Measurements from ENCODE around the gene ADD2. TPM values are rescaled to one million over a fixed set of nuclear protein-coding genes. Genes with fewer than 3 reads are reported as not detected.

Gene ADD2
- total and polyA plus RNA-seq, 12 donors: 0.20 to 5.6 (median 1.9) TPM; not detected in 1

GRCh38 chr2:70690846-70691245 lies 77.2 kb downstream of the ADD2 start:
- intact Hi-C loops (cut with DNase I): no loop called here
- Histone ChIP-seq H3K9me3 (replicated peaks in 1 of 3) (no peaks in the 10 kb centered on the region), H3K4me1 (replicated peaks in 1 of 2) (peaks cover 0 to 4% of the 10 kb centered on the region in 2 donors), H3K27ac (no peak overlapping the region), H3K4me3 (no peak overlapping the region), H3K27me3 (no peaks in the 10 kb centered on the region), H3K36me3 (replicated peaks in 1 of 2) (no peaks in the 10 kb centered on the region)
- 81 to 100% (median 91%) methylated on average over 3 of the region's 3 CpGs for WGBS, 4 donors
- peak in 1 of 7 donors; percentile 14 for DNase-seq
- no peak for TF ChIP-seq CTCF (IDR thresholded peaks at IDR 0.05)
- no peak for TF ChIP-seq POLR2A (IDR thresholded peaks at IDR 0.05)

GRCh38 chr2:70688427-70688826 lies 79.6 kb downstream of the ADD2 start:
- peak in 1 of 7 donors; percentile 18 for DNase-seq
- no peak for TF ChIP-seq POLR2A (IDR thresholded peaks at IDR 0.05)
- TF ChIP-seq CTCF (IDR thresholded peaks at IDR 0.05): no peak
- peaks cover 0 to 5% of the 10 kb centered on the region in 2 donors for H3K4me1 ChIP-seq (replicated peaks in 1 of 2)
- no peak overlapping the region for H3K27ac ChIP-seq
- WGBS, 4 donors: 80 to 92% (median 86%) methylated on average over 5 of the region's 5 CpGs
- H3K27me3 ChIP-seq: no peaks in the 10 kb centered on the region
- no peak overlapping the region for H3K4me3 ChIP-seq
- H3K9me3 ChIP-seq (replicated peaks in 1 of 3): no peaks in the 10 kb centered on the region
- intact Hi-C loops (cut with DNase I): no loop called here
- no peaks in the 10 kb centered on the region for H3K36me3 ChIP-seq (replicated peaks in 1 of 2)

- DNase-seq: peak in 1 of 7 donors; percentile 10
- intact Hi-C loops (cut with DNase I): no loop called here
- Histone ChIP-seq H3K4me1 (replicated peaks in 1 of 2) (peaks cover 0 to 5% of the 10 kb centered on the region in 2 donors), H3K27me3 (no peaks in the 10 kb centered on the region), H3K36me3 (replicated peaks in 1 of 2) (no peaks in the 10 kb centered on the region), H3K27ac (no peak overlapping the region), H3K4me3 (no peak overlapping the region), H3K9me3 (replicated peaks in 1 of 3) (no peaks in the 10 kb centered on the region)
- TF ChIP-seq CTCF (IDR thresholded peaks at IDR 0.05): no peak
- no peak for TF ChIP-seq POLR2A (IDR thresholded peaks at IDR 0.05)
- 91 to 100% (median 96%) methylated on average over 4 of the region's 4 CpGs for WGBS, 4 donors
These were observed 80.6 kb downstream of the ADD2 start for GRCh38 chr2:70687461-70687795.

GRCh38 chr2:70686577-70687460 lies 81.2 kb downstream of the ADD2 start:
- H3K27me3 ChIP-seq: no peaks in the 10 kb centered on the region
- H3K4me3 ChIP-seq: no peak overlapping the region
- no peak overlapping the region for H3K27ac ChIP-seq
- intact Hi-C loops (cut with DNase I): no loop called here
- no peaks in the 10 kb centered on the region for H3K36me3 ChIP-seq (replicated peaks in 1 of 2)
- peak in 6 of 7 donors; percentile 27 to 74 (median 36) for DNase-seq
- H3K4me1 ChIP-seq (replicated peaks in 1 of 2): peaks cover 0 to 5% of the 10 kb centered on the region in 2 donors
- WGBS, 4 donors: 56 to 75% (median 61%) methylated on average over 6 to 11 of the region's 11 CpGs
- H3K9me3 ChIP-seq (replicated peaks in 1 of 3): no peaks in the 10 kb centered on the region
- peak in 3 of 6 experiments; percentile 13 to 32 (median 31) for TF ChIP-seq CTCF (IDR thresholded peaks at IDR 0.05)
- no peak for TF ChIP-seq POLR2A (IDR thresholded peaks at IDR 0.05)

All from adrenal gland (tissue), 12 donors.